T-helper 22 cell (primary cell): ENCODE results near the gene TEAD1.

Source experiments
- DNase-seq: peaks from one replicate; pipeline ENCODE4 v3.0.0-alpha.2; 2020; ENCODE audit warnings: low read depth

Gene TEAD1

GRCh38 chr11:12764187-12764914 is 90.1 kb downstream of the TEAD1 start:
- DNase-seq, result no peak

DNA sequence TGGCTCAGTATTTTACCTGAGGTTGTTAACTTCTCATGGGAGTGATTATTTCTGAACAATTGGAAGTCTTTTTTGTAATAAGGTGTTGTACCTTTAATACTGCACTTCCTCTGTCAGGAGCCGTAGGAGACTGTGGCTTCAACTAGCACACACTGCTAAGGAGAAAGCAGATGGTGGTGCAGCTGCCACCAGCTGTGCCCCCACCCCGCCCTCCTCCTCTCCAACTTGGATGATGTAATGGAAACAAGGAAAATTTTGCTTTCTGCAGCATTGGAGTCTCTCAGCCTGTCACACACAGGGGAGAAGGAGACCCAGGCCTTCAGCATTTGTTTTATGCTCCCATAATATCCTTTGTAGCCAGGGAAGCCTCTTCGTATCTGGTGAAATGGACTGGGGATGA is 91.2 kb downstream of the TEAD1 start:
- no peak for DNase-seq

- no peak for DNase-seq
Observed at GRCh38 chr11:12767027-12767426, 92.8 kb downstream of the TEAD1 start.

- DNase-seq, result no peak
Observed at GRCh38 chr11:12767577-12767976, 93.4 kb downstream of the TEAD1 start.

DNA sequence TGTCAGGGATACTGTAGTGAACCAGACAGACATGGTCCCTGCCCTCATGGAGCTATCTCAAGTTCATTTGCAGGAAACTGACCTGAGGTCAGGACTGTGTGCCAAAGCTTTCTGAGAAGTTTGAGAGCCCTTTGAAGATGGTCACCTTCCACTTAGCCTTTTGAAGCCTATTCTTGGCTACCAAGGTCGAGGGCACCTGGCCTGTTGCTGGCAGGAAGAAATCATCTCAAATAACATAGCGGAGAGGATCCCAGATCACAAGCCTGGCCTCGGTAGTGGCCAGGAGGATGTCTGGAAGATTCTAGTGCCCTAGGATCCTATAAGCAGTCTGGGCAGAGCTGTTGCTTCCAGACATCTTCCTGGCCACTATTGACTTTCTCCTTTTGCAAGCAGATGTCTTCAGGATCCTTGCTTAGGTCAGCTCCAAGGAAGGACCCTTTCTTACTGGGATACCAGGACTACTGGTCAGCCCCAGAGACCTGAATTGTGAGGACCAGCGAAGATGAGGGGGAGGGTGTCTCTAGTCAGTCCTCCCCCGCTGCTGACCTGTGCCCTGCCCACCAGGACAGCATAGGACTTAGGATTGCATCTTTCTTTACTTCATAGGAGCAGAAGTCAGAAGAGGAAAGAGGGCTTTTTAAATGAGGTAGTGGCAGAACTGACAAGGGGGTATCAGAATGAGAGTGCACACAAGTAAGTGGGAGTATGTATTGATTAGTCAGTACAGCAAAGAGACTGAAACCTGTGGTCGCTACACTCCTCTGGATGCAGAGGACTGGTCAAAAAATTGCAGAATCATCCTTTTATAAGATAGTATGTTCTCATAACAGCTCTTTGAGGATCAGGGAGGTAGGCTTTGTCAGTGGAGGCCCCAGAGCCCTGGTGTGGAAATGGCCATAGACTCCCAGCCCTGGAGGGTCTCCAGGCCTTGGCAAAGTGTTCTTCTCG is 94.8 kb downstream of the TEAD1 start:
- DNase-seq, result no peak

GRCh38 chr11:12769834-12770345 is 95.7 kb downstream of the TEAD1 start:
- DNase-seq, result no peak

GRCh38 chr11:12770435-12770834 is 96.2 kb downstream of the TEAD1 start:
- no peak for DNase-seq

- DNase-seq, result no peak
Observed at GRCh38 chr11:12770966-12771597, 96.9 kb downstream of the TEAD1 start.

- no peak for DNase-seq
Observed at GRCh38 chr11:12771875-12772274, 97.7 kb downstream of the TEAD1 start.

DNA sequence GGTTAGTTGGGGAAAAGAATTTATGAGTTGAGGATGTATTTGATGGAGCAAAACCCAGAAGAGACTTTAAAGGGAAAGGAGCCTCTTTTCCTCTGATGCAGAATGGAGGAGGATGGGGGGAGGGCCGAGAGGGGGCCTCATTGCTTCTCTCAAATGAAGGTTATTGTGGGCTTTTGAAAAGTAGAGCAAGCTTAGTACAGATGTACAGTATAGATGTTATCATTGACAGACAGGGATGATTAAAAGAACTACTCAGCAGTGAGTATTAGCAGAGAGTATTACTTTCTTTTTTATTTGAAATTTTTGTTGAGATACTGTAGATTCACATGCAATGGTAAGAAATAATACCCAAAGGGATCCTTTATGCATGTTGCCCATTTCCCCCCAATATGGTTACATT is 98.1 kb downstream of the TEAD1 start:
- DNase-seq, result no peak

GRCh38 chr11:12773591-12773990 is 99.4 kb downstream of the TEAD1 start:
- no peak for DNase-seq

GRCh38 chr11:12775955-12776354 is 101.7 kb downstream of the TEAD1 start:
- DNase-seq, result no peak

GRCh38 chr11:12777208-12777874 is 103.1 kb downstream of the TEAD1 start:
- DNase-seq, result no peak

DNA sequence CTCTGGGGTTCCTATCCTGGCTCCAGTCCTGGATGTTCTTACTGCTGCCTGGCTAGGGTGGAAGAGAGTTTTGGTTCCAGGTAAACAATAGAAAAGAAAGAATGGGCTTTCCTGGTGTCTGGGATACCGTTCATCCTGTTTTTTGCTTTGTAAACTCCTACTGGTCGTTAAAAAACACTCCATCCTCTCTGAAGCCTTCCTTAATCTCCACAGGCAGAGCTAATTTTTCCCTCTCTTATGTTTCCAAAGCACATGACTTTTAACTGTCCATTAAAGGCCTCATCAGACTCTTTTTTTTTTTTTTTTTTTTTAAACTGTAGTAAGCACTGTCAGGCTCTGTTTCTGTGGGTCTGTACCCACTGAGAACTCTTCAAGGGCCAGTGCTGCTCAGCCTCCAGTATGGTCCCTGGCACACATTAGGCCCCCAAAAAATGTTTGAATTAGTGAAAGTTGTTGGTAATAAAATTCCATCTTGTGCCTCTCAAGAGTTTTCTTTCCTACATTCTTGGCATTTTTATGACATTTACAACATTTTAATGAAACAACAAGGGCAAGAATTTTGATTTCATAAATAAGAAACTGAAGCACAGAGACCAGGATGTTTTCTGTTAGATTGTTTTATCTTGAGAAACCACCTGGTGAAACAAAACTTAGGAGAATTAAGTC is 104.2 kb downstream of the TEAD1 start:
- DNase-seq, result no peak

- no peak for DNase-seq
Observed at GRCh38 chr11:12783765-12784164, 109.5 kb downstream of the TEAD1 start.

DNA sequence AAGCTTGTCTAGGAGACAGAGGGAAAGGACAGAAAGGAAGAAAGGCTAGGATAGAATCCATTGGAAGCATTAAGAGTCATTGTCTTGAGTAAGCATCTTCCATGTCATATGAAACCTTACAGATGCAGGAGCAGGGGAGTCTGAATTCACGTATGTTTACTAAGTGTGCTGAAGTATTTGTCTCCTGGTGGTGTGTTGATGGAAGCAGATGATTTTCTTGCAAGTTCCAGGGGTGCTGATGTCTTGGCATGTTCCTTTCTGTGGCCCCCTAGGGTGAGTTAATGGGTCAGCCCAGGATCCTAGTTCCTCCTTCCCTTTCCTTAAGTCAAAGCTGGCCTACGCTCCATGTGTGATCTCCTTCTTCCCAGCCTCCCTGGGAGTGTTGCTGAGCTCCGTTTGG is 110.2 kb downstream of the TEAD1 start:
- DNase-seq, result no peak

DNA sequence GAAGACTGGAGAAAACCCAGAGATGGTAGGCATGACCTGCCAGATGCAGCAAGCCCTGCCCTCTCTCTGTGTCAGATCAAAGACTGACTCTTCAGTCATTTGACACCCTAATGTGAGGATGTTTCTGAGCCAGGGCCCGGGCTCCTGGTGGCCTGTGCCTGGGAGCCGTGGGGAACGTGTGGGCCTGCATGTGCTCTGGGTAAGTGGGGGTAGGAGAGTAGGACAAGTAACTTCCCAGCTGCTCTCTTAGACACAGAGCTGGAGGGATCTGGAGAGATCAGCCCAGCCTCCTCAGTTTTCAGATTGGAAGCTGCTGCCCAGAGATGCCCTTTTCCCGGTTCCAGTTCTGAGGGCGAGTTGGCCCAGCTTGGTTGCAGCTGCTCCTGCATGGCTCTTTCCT is 110.8 kb downstream of the TEAD1 start:
- no peak for DNase-seq

GRCh38 chr11:12785901-12786300 is 111.7 kb downstream of the TEAD1 start:
- DNase-seq, result no peak

DNA sequence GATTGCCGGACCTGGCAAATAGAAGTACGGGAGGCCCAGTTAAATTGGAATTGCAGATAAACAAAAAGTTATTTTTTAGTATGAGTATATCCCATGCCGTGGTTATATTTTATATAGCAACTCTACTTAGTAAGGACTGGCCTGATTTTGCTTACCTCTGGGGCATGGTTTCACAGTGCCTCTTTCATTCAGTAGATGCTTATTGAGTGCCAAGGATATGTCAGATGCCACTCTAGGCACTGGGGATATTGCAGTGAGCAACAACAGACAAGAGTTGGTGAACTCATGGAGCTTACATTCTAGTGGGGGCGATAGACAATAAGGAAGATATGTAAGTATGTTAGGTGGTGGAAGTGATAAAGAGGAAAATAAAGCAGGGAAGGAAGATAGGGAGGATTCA is 112.2 kb downstream of the TEAD1 start:
- no peak for DNase-seq

GRCh38 chr11:12786891-12787290 is 112.7 kb downstream of the TEAD1 start:
- no peak for DNase-seq

GRCh38 chr11:12787847-12788246 is 113.6 kb downstream of the TEAD1 start:
- no peak for DNase-seq
